Measurements from ENCODE around the gene IGFBPL1.

Gene IGFBPL1

DNA sequence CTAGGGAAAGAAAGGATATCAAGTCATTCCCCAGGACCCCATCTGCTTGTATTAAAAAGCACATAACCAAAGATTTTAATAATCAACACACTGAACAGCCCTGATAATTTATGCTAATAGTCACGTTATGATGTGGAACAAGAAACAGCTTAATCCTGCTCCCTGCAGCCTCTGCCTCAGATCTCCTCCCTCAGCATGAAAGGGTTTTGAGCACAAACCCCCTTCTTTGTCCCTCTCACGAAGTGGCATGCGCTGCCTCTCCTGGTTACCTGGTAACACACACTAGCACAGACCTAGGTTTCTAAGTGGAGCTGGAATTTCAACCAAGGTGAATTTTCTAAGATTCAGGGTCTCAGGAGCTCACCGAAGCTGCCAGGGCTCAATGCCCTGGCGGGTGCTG, 5.1 kb downstream of the IGFBPL1 start:
- H3K23ac ChIP-seq (ENCODE audit: low read depth, low read length, poor library complexity): no peak overlapping the region
- no peak overlapping the region for H3K14ac ChIP-seq (ENCODE audit: low read length)
- peaks cover 0 to 5% (median 0%) of the 10 kb centered on the region in 3 experiments for H3K27me3 ChIP-seq (ENCODE audit: control insufficient read depth in 3 of 3, insufficient read depth in 3 of 3, low read depth in 1 of 3, low read length in 3 of 3)
- H3K4me1 ChIP-seq (ENCODE audit: control insufficient read depth in 2 of 2, insufficient read depth in 1 of 2, low read depth in 1 of 2, low read length in 2 of 2): peaks cover 43 to 48% of the 10 kb centered on the region in 2 donors
- DNase-seq (ENCODE audit: low spot score): no peak
- no peak overlapping the region for H3K9ac ChIP-seq (ENCODE audit: low read depth, low read length, poor library complexity)
- peaks cover 2% of the 10 kb centered on the region for H3K79me1 ChIP-seq (ENCODE audit: low read depth, low read length)
- H2BK120ac ChIP-seq (ENCODE audit: low read depth, low read length): no peak overlapping the region
- no peak overlapping the region for H3K27ac ChIP-seq (replicated peaks; ENCODE audit: low read length)
- H4K8ac ChIP-seq (ENCODE audit: low read depth, low read length): no peak overlapping the region
- H3K4me3 ChIP-seq (ENCODE audit: low read length in 2 of 2): no peak overlapping the region
- H3K4ac ChIP-seq (ENCODE audit: low read length): no peak overlapping the region
- H2AK5ac ChIP-seq (ENCODE audit: low read depth, low read length): no peak overlapping the region
- H4K91ac ChIP-seq (ENCODE audit: low read depth, low read length, poor library complexity): no peak overlapping the region
- peaks cover 0 to 50% of the 10 kb centered on the region in 2 donors for H3K36me3 ChIP-seq (replicated peaks in 1 of 2; ENCODE audit: control insufficient read depth in 2 of 2, insufficient read depth in 2 of 2, low read length in 2 of 2)
- H2BK5ac ChIP-seq (ENCODE audit: low read length): no peak overlapping the region
- H3K18ac ChIP-seq (ENCODE audit: low read length): no peak overlapping the region
- H3K4me2 ChIP-seq (ENCODE audit: insufficient read depth, low read length, poor library complexity, severe bottlenecking): no peak overlapping the region
- WGBS, 2 donors (ENCODE audit: extremely low coverage in 2 of 2, insufficient read length in 2 of 2, insufficient replicate concordance in 1 of 2): no CpG with 5 or more reads among the region's 5 CpGs
- no peak overlapping the region for H2AFZ ChIP-seq (ENCODE audit: low read length)
- H2BK15ac ChIP-seq (ENCODE audit: low read length): no peak overlapping the region
- no peak overlapping the region for H2BK12ac ChIP-seq (ENCODE audit: low read length)
- no peaks in the 10 kb centered on the region for H3K9me3 ChIP-seq (replicated peaks in 1 of 2; ENCODE audit: control insufficient read depth in 2 of 2, insufficient read depth in 1 of 2, low read depth in 1 of 2, low read length in 2 of 2)

GRCh38 chr9:38418366-38418765, 5.9 kb downstream of the IGFBPL1 start:
- Histone ChIP-seq H3K4me3 (ENCODE audit: low read length in 2 of 2) (no peak overlapping the region), H2BK120ac (ENCODE audit: low read depth, low read length) (no peak overlapping the region)
- DNase-seq (ENCODE audit: low spot score): no peak

DNA sequence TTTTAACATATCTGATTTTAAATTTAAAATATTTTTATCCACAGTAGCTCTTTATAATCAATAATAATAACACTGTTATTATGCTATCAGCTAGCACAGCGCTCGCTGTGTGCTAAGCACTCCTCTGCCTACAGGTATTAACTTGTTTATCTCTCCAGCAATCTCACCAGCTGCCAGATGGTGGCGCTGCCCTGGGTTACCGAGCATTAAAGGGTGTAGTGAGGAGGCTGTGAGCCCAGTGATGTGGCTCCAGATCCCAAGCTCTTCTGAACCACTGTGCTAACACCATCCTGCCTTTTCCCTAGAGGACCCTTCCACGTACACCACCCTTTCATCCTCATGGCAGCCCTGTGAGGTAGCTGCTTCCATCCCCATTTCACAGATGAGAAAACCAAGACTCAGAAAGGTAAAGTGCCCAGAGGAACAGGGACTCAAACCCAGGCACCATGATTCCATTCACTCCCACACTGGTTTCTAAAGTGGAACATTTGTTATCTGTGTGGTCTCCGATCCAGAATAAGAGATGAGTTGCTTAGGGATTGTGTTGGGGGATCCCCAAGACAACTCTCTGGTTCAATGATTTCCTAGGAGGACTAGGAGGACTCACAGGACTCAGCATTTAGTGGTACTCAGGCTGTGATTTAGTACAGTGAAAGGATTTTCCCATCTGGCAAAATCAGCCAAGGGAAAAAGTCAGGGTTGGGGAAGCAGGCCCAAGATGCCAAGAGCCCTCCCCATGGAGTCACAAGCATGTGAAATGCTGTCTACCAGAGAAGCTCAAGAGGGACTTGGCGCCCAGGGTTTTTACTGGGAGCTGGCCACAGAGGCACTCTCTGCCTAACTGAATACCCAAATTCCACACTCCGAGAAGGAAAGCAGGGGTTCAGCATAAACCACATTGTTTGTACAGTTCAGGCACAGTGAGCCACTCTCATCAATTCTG, 7.0 kb downstream of the IGFBPL1 start:
- Histone ChIP-seq H4K91ac (ENCODE audit: low read depth, low read length, poor library complexity) (no peak overlapping the region), H3K27ac (replicated peaks; ENCODE audit: low read length) (no peak overlapping the region), H3K18ac (ENCODE audit: low read length) (no peak overlapping the region), H3K14ac (ENCODE audit: low read length) (no peak overlapping the region), H3K9ac (ENCODE audit: low read depth, low read length, poor library complexity) (no peak overlapping the region), H2AFZ (ENCODE audit: low read length) (no peak overlapping the region), H3K4me3 (ENCODE audit: low read length in 2 of 2) (no peak overlapping the region), H2BK5ac (ENCODE audit: low read length) (no peak overlapping the region), H2BK12ac (ENCODE audit: low read length) (no peak overlapping the region), H3K4me1 (ENCODE audit: control insufficient read depth in 2 of 2, insufficient read depth in 1 of 2, low read depth in 1 of 2, low read length in 2 of 2) (peaks cover 35 to 41% of the 10 kb centered on the region in 2 donors), H2AK5ac (ENCODE audit: low read depth, low read length) (peak overlapping the region; percentile 4), H4K8ac (ENCODE audit: low read depth, low read length) (no peak overlapping the region), H3K36me3 (replicated peaks in 1 of 2; ENCODE audit: control insufficient read depth in 2 of 2, insufficient read depth in 2 of 2, low read length in 2 of 2) (peaks cover 0 to 69% of the 10 kb centered on the region in 2 donors), H3K23ac (ENCODE audit: low read depth, low read length, poor library complexity) (no peak overlapping the region), H3K9me3 (replicated peaks in 1 of 2; ENCODE audit: control insufficient read depth in 2 of 2, insufficient read depth in 1 of 2, low read depth in 1 of 2, low read length in 2 of 2) (no peaks in the 10 kb centered on the region), H3K4me2 (ENCODE audit: insufficient read depth, low read length, poor library complexity, severe bottlenecking) (no peak overlapping the region), H2BK120ac (ENCODE audit: low read depth, low read length) (no peak overlapping the region), H3K4ac (ENCODE audit: low read length) (no peak overlapping the region), H3K27me3 (ENCODE audit: control insufficient read depth in 3 of 3, insufficient read depth in 3 of 3, low read depth in 1 of 3, low read length in 3 of 3) (no peaks in the 10 kb centered on the region), H2BK15ac (ENCODE audit: low read length) (no peak overlapping the region), H3K79me1 (ENCODE audit: low read depth, low read length) (peaks cover 2% of the 10 kb centered on the region)
- no CpG with 5 or more reads among the region's 8 CpGs for WGBS, 2 donors (ENCODE audit: extremely low coverage in 2 of 2, insufficient read length in 2 of 2, insufficient replicate concordance in 1 of 2)
- DNase-seq (ENCODE audit: low spot score): no peak

More at GRCh38 chr9:38418366-38418765, 5.9 kb downstream of the IGFBPL1 start:
- no peak overlapping the region for H2BK5ac ChIP-seq (ENCODE audit: low read length)
- H3K27me3 ChIP-seq (ENCODE audit: control insufficient read depth in 3 of 3, insufficient read depth in 3 of 3, low read depth in 1 of 3, low read length in 3 of 3): peaks cover 0 to 2% (median 0%) of the 10 kb centered on the region in 3 experiments
- no peak overlapping the region for H3K23ac ChIP-seq (ENCODE audit: low read depth, low read length, poor library complexity)
- H3K27ac ChIP-seq (replicated peaks; ENCODE audit: low read length): no peak overlapping the region
- no peak overlapping the region for H3K14ac ChIP-seq (ENCODE audit: low read length)
- H2BK15ac ChIP-seq (ENCODE audit: low read length): no peak overlapping the region
- H2AFZ ChIP-seq (ENCODE audit: low read length): no peak overlapping the region
- H3K4ac ChIP-seq (ENCODE audit: low read length): no peak overlapping the region
- H3K9ac ChIP-seq (ENCODE audit: low read depth, low read length, poor library complexity): peak overlapping the region; percentile 51
- peaks cover 0 to 58% of the 10 kb centered on the region in 2 donors for H3K36me3 ChIP-seq (replicated peaks in 1 of 2; ENCODE audit: control insufficient read depth in 2 of 2, insufficient read depth in 2 of 2, low read length in 2 of 2)
- no CpG with 5 or more reads among the region's 1 CpG for WGBS, 2 donors (ENCODE audit: extremely low coverage in 2 of 2, insufficient read length in 2 of 2, insufficient replicate concordance in 1 of 2)
- no peak overlapping the region for H2BK12ac ChIP-seq (ENCODE audit: low read length)
- no peak overlapping the region for H3K4me2 ChIP-seq (ENCODE audit: insufficient read depth, low read length, poor library complexity, severe bottlenecking)
- no peak overlapping the region for H4K91ac ChIP-seq (ENCODE audit: low read depth, low read length, poor library complexity)
- no peak overlapping the region for H4K8ac ChIP-seq (ENCODE audit: low read depth, low read length)
- peaks cover 40 to 48% of the 10 kb centered on the region in 2 donors for H3K4me1 ChIP-seq (ENCODE audit: control insufficient read depth in 2 of 2, insufficient read depth in 1 of 2, low read depth in 1 of 2, low read length in 2 of 2)
- H3K18ac ChIP-seq (ENCODE audit: low read length): peak overlapping the region; percentile 66
- peak overlapping the region; percentile 0 for H2AK5ac ChIP-seq (ENCODE audit: low read depth, low read length)
- no peaks in the 10 kb centered on the region for H3K9me3 ChIP-seq (replicated peaks in 1 of 2; ENCODE audit: control insufficient read depth in 2 of 2, insufficient read depth in 1 of 2, low read depth in 1 of 2, low read length in 2 of 2)
- H3K79me1 ChIP-seq (ENCODE audit: low read depth, low read length): peaks cover 2% of the 10 kb centered on the region

DNA sequence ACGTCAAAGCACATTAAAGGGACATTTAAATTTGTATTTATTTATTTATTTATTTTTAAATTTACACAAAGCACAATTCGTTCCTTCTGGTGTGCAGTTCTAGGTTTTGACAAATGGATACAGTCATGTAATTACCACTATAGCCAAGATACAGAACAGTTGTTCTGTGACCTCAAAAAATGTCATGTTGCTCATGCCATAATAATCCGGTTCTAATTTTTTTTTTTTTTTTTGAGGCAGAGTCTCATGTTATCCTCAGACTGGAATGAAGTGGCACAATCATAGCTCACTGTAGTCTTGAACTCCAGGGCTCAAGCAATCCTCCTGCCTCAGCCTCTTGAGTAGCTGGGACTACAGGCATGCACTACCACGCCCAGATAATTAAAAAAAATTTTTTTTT, 7.8 kb downstream of the IGFBPL1 start:
- peaks cover 29 to 37% of the 10 kb centered on the region in 2 donors for H3K4me1 ChIP-seq (ENCODE audit: control insufficient read depth in 2 of 2, insufficient read depth in 1 of 2, low read depth in 1 of 2, low read length in 2 of 2)
- no peak overlapping the region for H3K27ac ChIP-seq (replicated peaks; ENCODE audit: low read length)

More for the DNA sequence above, 7.8 kb downstream of the IGFBPL1 start:
- H3K9ac ChIP-seq (ENCODE audit: low read depth, low read length, poor library complexity): no peak overlapping the region
- no peak overlapping the region for H3K23ac ChIP-seq (ENCODE audit: low read depth, low read length, poor library complexity)
- no peak overlapping the region for H4K91ac ChIP-seq (ENCODE audit: low read depth, low read length, poor library complexity)
- H3K79me1 ChIP-seq (ENCODE audit: low read depth, low read length): peaks cover 2% of the 10 kb centered on the region
- no CpG with 5 or more reads among the region's 4 CpGs for WGBS, 2 donors (ENCODE audit: extremely low coverage in 2 of 2, insufficient read length in 2 of 2, insufficient replicate concordance in 1 of 2)
- H2BK12ac ChIP-seq (ENCODE audit: low read length): no peak overlapping the region
- no peak overlapping the region for H3K4me2 ChIP-seq (ENCODE audit: insufficient read depth, low read length, poor library complexity, severe bottlenecking)
- no peak overlapping the region for H3K18ac ChIP-seq (ENCODE audit: low read length)
- H3K4me3 ChIP-seq (ENCODE audit: low read length in 2 of 2): no peak overlapping the region
- H2BK120ac ChIP-seq (ENCODE audit: low read depth, low read length): no peak overlapping the region
- no peak overlapping the region for H2BK15ac ChIP-seq (ENCODE audit: low read length)
- no peak overlapping the region for H2AK5ac ChIP-seq (ENCODE audit: low read depth, low read length)
- peaks cover 0 to 77% of the 10 kb centered on the region in 2 donors for H3K36me3 ChIP-seq (replicated peaks in 1 of 2; ENCODE audit: control insufficient read depth in 2 of 2, insufficient read depth in 2 of 2, low read length in 2 of 2)
- no peaks in the 10 kb centered on the region for H3K9me3 ChIP-seq (replicated peaks in 1 of 2; ENCODE audit: control insufficient read depth in 2 of 2, insufficient read depth in 1 of 2, low read depth in 1 of 2, low read length in 2 of 2)
- no peak overlapping the region for H4K8ac ChIP-seq (ENCODE audit: low read depth, low read length)
- no peak overlapping the region for H3K14ac ChIP-seq (ENCODE audit: low read length)
- DNase-seq (ENCODE audit: low spot score): no peak
- H3K4ac ChIP-seq (ENCODE audit: low read length): no peak overlapping the region
- H3K27me3 ChIP-seq (ENCODE audit: control insufficient read depth in 3 of 3, insufficient read depth in 3 of 3, low read depth in 1 of 3, low read length in 3 of 3): no peaks in the 10 kb centered on the region
- H2BK5ac ChIP-seq (ENCODE audit: low read length): no peak overlapping the region
- no peak overlapping the region for H2AFZ ChIP-seq (ENCODE audit: low read length)
